H1 (cell line): ENCODE measurements around the gene TGFB2. TPM values are rescaled to one million over a fixed set of nuclear protein-coding genes. Genes with fewer than 3 reads are reported as not detected.

ENCODE experiments used
- ASH2L ChIP-seq: fragments of 200-600, 300-600 bp; sonication (generic); IDR thresholded peaks from one replicate; pipeline ENCODE4 v1.7.1; 2017; ENCODE audit warnings: low read length
- CTCF ChIP-seq, 3 experiments: IDR thresholded peaks; 1 replicate in 2 of 3; 2 replicates in 1 of 3; pipeline versions ENCODE4 v1.5.1 to v1.6.1; 2011; ENCODE audit warnings: low read length in 3 of 3, mild to moderate bottlenecking in 3 of 3, inconsistent platforms in 2 of 3, low read depth in 1 of 3, moderate library complexity in 1 of 3; ENCODE audit not compliant: insufficient read depth in 1 of 3; ENCODE audit errors: control extremely low read depth in 1 of 3
- KDM4A ChIP-seq: IDR thresholded peaks from one replicate; pipeline ENCODE4 v1.7.1; 2012; ENCODE audit warnings: low read depth, mild to moderate bottlenecking, moderate library complexity, low read length, inconsistent platforms; ENCODE audit not compliant: severe bottlenecking
- POLR2A ChIP-seq, 2 experiments: IDR thresholded peaks; 1 replicate in 1 of 2; 2 replicates in 1 of 2; pipeline ENCODE4 v1.6.1; 2011; ENCODE audit warnings: low read depth in 2 of 2, low read length in 2 of 2, mild to moderate bottlenecking in 2 of 2; ENCODE audit errors: control extremely low read depth in 1 of 2
- polyA plus RNA-seq, 7 experiments: library from polyadenylated mRNA; depleted of rRNA in 3 of 7; stranded (reverse) in 5 of 7; unstranded in 2 of 7; fragments of >200 nt in 5 of 7; fragments of 200-250 nt in 2 of 7; gene quantifications; 1 replicate in 5 of 7; 2 replicates in 1 of 7; 4 replicates in 1 of 7; pipeline versions ENCODE4 v1.2.1 to v1.2.3, GENCODE V29; 2011 to 2013; ENCODE audit warnings: missing spikeins in 2 of 7, mixed read lengths in 2 of 7
- total RNA-seq: library from RNA; stranded (reverse); fragmentation: NEBNext Ultra II Directional; extraction: Animal tissue kit (Norgen Biotek cat#: 25700); gene quantifications from 2 replicates; pipeline ENCODE4 v1.2.1, GENCODE V29; 2021

The TGFB2 gene
- total and polyA plus RNA-seq, 2 of the 8 experiments (the other 6 are each of a cell fraction or from before 2014, with no cell fraction given) = 0.26 to 0.84 TPM

- TF ChIP-seq CTCF (IDR thresholded peaks at IDR 0.05; ENCODE audit: control extremely low read depth in 1 of 3, insufficient read depth in 1 of 3, low read depth in 1 of 3, low read length in 3 of 3) = peak in 2 of 3 experiments; percentile 17 to 56; a peak in 2 of 4 replicates
- TF ChIP-seq POLR2A (IDR thresholded peaks at IDR 0.05; ENCODE audit: control extremely low read depth in 1 of 2, low read depth in 2 of 2, low read length in 2 of 2) = no peak
- TF ChIP-seq KDM4A = no peak
- no peak for TF ChIP-seq ASH2L
These were observed 45.7 kb upstream of the TGFB2 start (continued) for GRCh38 chr1:218299416-218299815.
